ENCODE data around the gene DDO. TPM values are rescaled to one million over a fixed set of nuclear protein-coding genes. Genes with fewer than 3 reads are reported as not detected.

DDO gene
- total RNA-seq, 1 experiment from 2014 or later: not detected

GRCh38 chr6:110447761-110448160 is 32.4 kb upstream of the DDO start:
- Histone ChIP-seq H3K9me3 (ENCODE audit: low read depth, low read length, poor library complexity, severe bottlenecking) (no peaks in the 10 kb centered on the region), H3K36me3 (ENCODE audit: insufficient read depth, low read length, poor library complexity, severe bottlenecking) (no peaks in the 10 kb centered on the region), H3K4me3 (ENCODE audit: low read depth, low read length, poor library complexity, severe bottlenecking) (no peak overlapping the region), H3K27me3 (replicated peaks; ENCODE audit: insufficient read depth, low read depth, low read length, poor library complexity) (no peaks in the 10 kb centered on the region), H3K4me1 (ENCODE audit: insufficient read depth, low read length, poor library complexity, severe bottlenecking) (no peaks in the 10 kb centered on the region), H3K27ac (ENCODE audit: low read depth, low read length, poor library complexity, severe bottlenecking) (no peak overlapping the region)
- ChIA-PET CTCF (no interaction called here), POLR2A (ENCODE audit: low non-redundant PET) (no interaction called here)
- intact Hi-C loops (cut with micrococcal nuclease; ENCODE audit: unreplicated experiment): no loop called here
- no peak for DNase-seq (ENCODE audit: low spot score)
- BruUV-seq (replicated peaks): no TSS peak
- TF ChIP-seq EZH2 (IDR thresholded peaks at IDR 0.05; ENCODE audit: borderline replicate concordance, low read depth, low read length, poor library complexity, severe bottlenecking): no peak
- TF ChIP-seq CTCF (conservative IDR thresholded peaks at IDR 0.05; ENCODE audit: low read depth, low read length): no peak

GRCh38 chr6:110446405-110446804 is 31.0 kb upstream of the DDO start:
- TF ChIP-seq CTCF (conservative IDR thresholded peaks at IDR 0.05; ENCODE audit: low read depth, low read length) (no peak), EZH2 (IDR thresholded peaks at IDR 0.05; ENCODE audit: borderline replicate concordance, low read depth, low read length, poor library complexity, severe bottlenecking) (no peak)
- no peak for DNase-seq (ENCODE audit: low spot score)
- intact Hi-C loops (cut with micrococcal nuclease; ENCODE audit: unreplicated experiment): no loop called here
- H3K4me1 ChIP-seq (ENCODE audit: insufficient read depth, low read length, poor library complexity, severe bottlenecking): no peaks in the 10 kb centered on the region
- H3K27ac ChIP-seq (ENCODE audit: low read depth, low read length, poor library complexity, severe bottlenecking): no peak overlapping the region
- ChIA-PET CTCF (no interaction called here), POLR2A (ENCODE audit: low non-redundant PET) (no interaction called here)
- no peak overlapping the region for H3K4me3 ChIP-seq (ENCODE audit: low read depth, low read length, poor library complexity, severe bottlenecking)
- H3K36me3 ChIP-seq (ENCODE audit: insufficient read depth, low read length, poor library complexity, severe bottlenecking): no peaks in the 10 kb centered on the region
- no peaks in the 10 kb centered on the region for H3K27me3 ChIP-seq (replicated peaks; ENCODE audit: insufficient read depth, low read depth, low read length, poor library complexity)
- H3K9me3 ChIP-seq (ENCODE audit: low read depth, low read length, poor library complexity, severe bottlenecking): no peaks in the 10 kb centered on the region
- BruUV-seq (replicated peaks): no TSS peak

- DNase-seq (ENCODE audit: low spot score): no peak
- no peaks in the 10 kb centered on the region for H3K36me3 ChIP-seq (ENCODE audit: insufficient read depth, low read length, poor library complexity, severe bottlenecking)
- BruUV-seq (replicated peaks): no TSS peak
- TF ChIP-seq EZH2 (IDR thresholded peaks at IDR 0.05; ENCODE audit: borderline replicate concordance, low read depth, low read length, poor library complexity, severe bottlenecking) (no peak), CTCF (conservative IDR thresholded peaks at IDR 0.05; ENCODE audit: low read depth, low read length) (no peak)
- H3K9me3 ChIP-seq (ENCODE audit: low read depth, low read length, poor library complexity, severe bottlenecking): no peaks in the 10 kb centered on the region
- no peak overlapping the region for H3K4me3 ChIP-seq (ENCODE audit: low read depth, low read length, poor library complexity, severe bottlenecking)
- ChIA-PET POLR2A (ENCODE audit: low non-redundant PET) (no interaction called here), CTCF (no interaction called here)
- H3K4me1 ChIP-seq (ENCODE audit: insufficient read depth, low read length, poor library complexity, severe bottlenecking): peaks cover 3% of the 10 kb centered on the region
- H3K27ac ChIP-seq (ENCODE audit: low read depth, low read length, poor library complexity, severe bottlenecking): no peak overlapping the region
- no peaks in the 10 kb centered on the region for H3K27me3 ChIP-seq (replicated peaks; ENCODE audit: insufficient read depth, low read depth, low read length, poor library complexity)
- intact Hi-C loops (cut with micrococcal nuclease; ENCODE audit: unreplicated experiment): no loop called here
Measured at GRCh38 chr6:110440026-110440425, 24.7 kb upstream of the DDO start.
